HFFc6 (cell line): ENCODE measurements around the gene SMPD1. TPM values are rescaled to one million over a fixed set of nuclear protein-coding genes. Genes with fewer than 3 reads are reported as not detected.

Experiments used
- DNase-seq: peaks from one replicate; pipeline ENCODE4 v3.0.0-alpha.2; 2018
- H3K27ac Mint-ChIP-seq: 2 replicates; pipeline ENCODE4 v1.8.0; 2020; ENCODE audit warnings: mild to moderate bottlenecking, mixed read lengths
- H3K27me3 Mint-ChIP-seq: 2 replicates; pipeline ENCODE4 v1.8.0; 2021; ENCODE audit warnings: mild to moderate bottlenecking, moderate library complexity, mixed read lengths; ENCODE audit not compliant: insufficient read depth
- H3K36me3 Mint-ChIP-seq: 2 replicates; pipeline ENCODE4 v1.8.0; 2021; ENCODE audit warnings: low read depth, mixed read lengths
- H3K4me1 Mint-ChIP-seq: 2 replicates; pipeline ENCODE4 v1.8.0; 2020; ENCODE audit warnings: low read depth, mixed read lengths
- H3K4me3 Mint-ChIP-seq: 2 replicates; pipeline ENCODE4 v1.8.0; 2020; ENCODE audit warnings: mild to moderate bottlenecking, moderate library complexity, mixed read lengths
- H3K9me3 Mint-ChIP-seq: 2 replicates; pipeline ENCODE4 v1.8.0; 2020; ENCODE audit warnings: mild to moderate bottlenecking, mixed read lengths
- CTCF ChIP-seq: fragments of 200-600 bp; sonication (generic); IDR thresholded peaks from 2 replicates; pipeline ENCODE4 v1.5.0; 2021; ENCODE audit warnings: antibody characterized with exemption, mild to moderate bottlenecking
- total RNA-seq, 6 experiments: library from RNA; stranded (reverse); fragmentation: NEBNext Ultra II Directional; extraction: Animal tissue kit (Norgen Biotek cat#: 25700); gene quantifications; 2 replicates in 1 of 6; 3 replicates in 5 of 6; pipeline ENCODE4 v1.2.3, GENCODE V29; 2021

SMPD1 gene
- total RNA-seq, 6 experiments from 2014 or later: 117 to 145 (median 123) TPM

- Mint-ChIP-seq H3K9me3 (no peaks in the 10 kb centered on the region), H3K4me1 (no peaks in the 10 kb centered on the region), H3K36me3 (no peaks in the 10 kb centered on the region), H3K27ac (no peak overlapping the region), H3K4me3 (no peak overlapping the region), H3K27me3 (peaks cover 10% of the 10 kb centered on the region)
- no peak for TF ChIP-seq CTCF
- no peak for DNase-seq
Measured at GRCh38 chr11:6378640-6378989, 11.7 kb upstream of the SMPD1 start.

- Mint-ChIP-seq H3K4me3 (no peak overlapping the region), H3K27ac (no peak overlapping the region), H3K27me3 (peaks cover 8% of the 10 kb centered on the region), H3K4me1 (peaks cover 30% of the 10 kb centered on the region), H3K9me3 (no peaks in the 10 kb centered on the region), H3K36me3 (no peaks in the 10 kb centered on the region)
- TF ChIP-seq CTCF: no peak
- no peak for DNase-seq
Measured at GRCh38 chr11:6385046-6385777, 5.1 kb upstream of the SMPD1 start.

GRCh38 chr11:6387811-6388599, 2.3 kb upstream of the SMPD1 start:
- H3K4me3 Mint-ChIP-seq: peak overlapping the region; percentile 31
- H3K4me1 Mint-ChIP-seq: peaks cover 43% of the 10 kb centered on the region
- no peak for TF ChIP-seq CTCF
- H3K9me3 Mint-ChIP-seq: no peaks in the 10 kb centered on the region
- H3K27me3 Mint-ChIP-seq: peaks cover 4% of the 10 kb centered on the region; the same call in 1 of the 2 replicates
- peak overlapping the region; percentile 40 for H3K27ac Mint-ChIP-seq
- DNase-seq: peak; percentile 11
- peaks cover 5% of the 10 kb centered on the region; the same call in 1 of the 2 replicates for H3K36me3 Mint-ChIP-seq

- Mint-ChIP-seq H3K27me3 (peaks cover 3% of the 10 kb centered on the region; the same call in 1 of the 2 replicates), H3K4me3 (no peak overlapping the region; the same call in 1 of the 2 replicates), H3K27ac (peak overlapping the region; percentile 36; the same call in 1 of the 2 replicates), H3K4me1 (peaks cover 47% of the 10 kb centered on the region), H3K9me3 (no peaks in the 10 kb centered on the region), H3K36me3 (peaks cover 5% of the 10 kb centered on the region)
- TF ChIP-seq CTCF: no peak
- no peak for DNase-seq
Measured at GRCh38 chr11:6388748-6389147, 1.5 kb upstream of the SMPD1 start.

GRCh38 chr11:6390718-6391469, 620 bp downstream of the SMPD1 start:
- no peaks in the 10 kb centered on the region for H3K27me3 Mint-ChIP-seq
- TF ChIP-seq CTCF: no peak
- peak overlapping the region; percentile 53; the same call in 1 of the 2 replicates for H3K27ac Mint-ChIP-seq
- peak overlapping the region; percentile 92 for H3K4me3 Mint-ChIP-seq
- no peak for DNase-seq
- no peaks in the 10 kb centered on the region for H3K9me3 Mint-ChIP-seq
- peaks cover 47% of the 10 kb centered on the region for H3K4me1 Mint-ChIP-seq
- H3K36me3 Mint-ChIP-seq: peaks cover 5% of the 10 kb centered on the region
